HCT116 (cell line): ENCODE results near the gene ADIRF. TPM values are rescaled to one million over a fixed set of nuclear protein-coding genes. Genes with fewer than 3 reads are reported as not detected.
"Not testable (repeated sequence)": the region's sequence is repeated elsewhere in the genome, so short reads cannot be mapped to it uniquely, and the experiment has no call there.

Experiments
- ATAC-seq: fragments of 200-7000 bp; cut with Tn5 transposase; 2 replicates; pipeline ENCODE4 v1.9.1; 2020; ENCODE audit warnings: mild to moderate bottlenecking, moderate library complexity
- BruUV-seq: library from RNA; stranded (reverse); fragments of 400-500 nt; replicated peaks from 2 replicates; lab custom pipeline; 2021; lab: Mats Ljungman, UMichigan
- CTCF ChIA-PET: fragments of 300-600 bp; sonication (Branson Sonifier 250); formaldehyde crosslinking; loops from one replicate; lab custom pipeline; 2021; ENCODE audit warnings: antibody characterized with exemption; lab: Charles Lee
- POLR2A ChIA-PET: fragments of 300-600, 350-600 bp; sonication (Branson Sonifier 250); formaldehyde crosslinking; loops from one replicate; lab custom pipeline; 2021; ENCODE audit warnings: antibody characterized with exemption; lab: Charles Lee
- RAD21 ChIA-PET, 2 experiments: fragments of 300-600 bp; sonication (Branson Sonifier 250); formaldehyde crosslinking; loops; one replicate each; lab custom pipeline; 2023; ENCODE audit warnings: low total read pairs in 2 of 2; ENCODE audit not compliant: uncharacterized antibody in 2 of 2, unreplicated experiment in 2 of 2, low non-redundant PET in 1 of 2; lab: Charles Lee
- DNase-seq: peaks from one replicate; pipeline ENCODE4 v3.0.0-alpha.2; 2010; ENCODE audit warnings: low read depth, low spot score
- H2AFZ ChIP-seq: fragments of 200-600 bp; shearing (Covaris generic), sonication (generic); 2 replicates; pipeline ENCODE4 v1.6.1; 2017; ENCODE audit warnings: low read depth, mixed run types, mixed read lengths, antibody characterized with exemption, low read length; ENCODE audit not compliant: poor library complexity, severe bottlenecking
- H3K27ac ChIP-seq: 2 replicates; pipeline ENCODE4 v1.5.1; 2012; ENCODE audit warnings: low read depth, low read length
- H3K27me3 ChIP-seq: fragments of 200-600 bp; sonication (generic); 2 replicates; pipeline ENCODE4 v1.6.1; 2016; ENCODE audit warnings: mixed run types, low read length, mixed read lengths; ENCODE audit not compliant: insufficient read depth
- H3K36me3 ChIP-seq, 2 experiments: fragments of 200-500 bp in 1 of 2; fragments of 200-600 bp in 1 of 2; sonication (Bioruptor generic) in 1 of 2; sonication (generic) in 1 of 2; 2 replicates each; pipeline versions ENCODE4 v1.5.1 to v1.6.1; 2014 to 2016; ENCODE audit warnings: low read length in 2 of 2, inconsistent platforms in 1 of 2, mixed read lengths in 1 of 2, mixed run types in 1 of 2; ENCODE audit not compliant: insufficient read depth in 2 of 2, control insufficient read depth in 1 of 2
- H3K4me1 ChIP-seq, 2 experiments: fragments of 200-600 bp in 1 of 2; sonication (generic) in 1 of 2; 2 replicates each; pipeline versions ENCODE4 v1.5.1 to v1.6.1; 2012 to 2017; ENCODE audit warnings: low read length in 2 of 2, inconsistent platforms in 1 of 2, mild to moderate bottlenecking in 1 of 2, mixed read lengths in 1 of 2, mixed run types in 1 of 2, moderate library complexity in 1 of 2; ENCODE audit not compliant: insufficient read depth in 2 of 2, control insufficient read depth in 1 of 2
- H3K4me2 ChIP-seq: fragments of 200-600 bp; sonication (generic); 2 replicates; pipeline ENCODE4 v1.6.1; 2017; ENCODE audit warnings: mixed run types, low read length, mixed read lengths
- H3K4me3 ChIP-seq, 2 experiments: fragments of 200-600 bp in 1 of 2; sonication (generic) in 1 of 2; replicated peaks in 1 of 2; 2 replicates each; pipeline ENCODE4 v1.5.1; 2011 to 2016; ENCODE audit warnings: low read length in 2 of 2, control low read depth in 1 of 2, low read depth in 1 of 2, mild to moderate bottlenecking in 1 of 2, mixed read lengths in 1 of 2, mixed run types in 1 of 2
- H3K79me2 ChIP-seq: fragments of 200-600 bp; sonication (generic); 2 replicates; pipeline ENCODE4 v1.6.1; 2017; ENCODE audit warnings: mild to moderate bottlenecking, mixed run types, low read length, moderate library complexity, mixed read lengths; ENCODE audit not compliant: insufficient read depth
- H3K9ac ChIP-seq: fragments of 200-600 bp; sonication (generic); 2 replicates; pipeline ENCODE4 v1.6.1; 2016; ENCODE audit warnings: low read length, mixed read lengths
- H3K9me2 ChIP-seq: fragments of 200-600 bp; sonication (generic), shearing (Covaris generic); 2 replicates; pipeline ENCODE4 v1.6.1; 2017; ENCODE audit warnings: mixed run types, mild to moderate bottlenecking, moderate library complexity; ENCODE audit not compliant: insufficient read depth
- H3K9me3 ChIP-seq, 2 experiments: fragments of 200-500 bp in 1 of 2; fragments of 200-600 bp in 1 of 2; sonication (Bioruptor generic) in 1 of 2; sonication (generic) in 1 of 2; 2 replicates each; pipeline ENCODE4 v1.6.1; 2014 to 2017; ENCODE audit warnings: low read length in 2 of 2, mixed read lengths in 2 of 2, inconsistent platforms in 1 of 2, low read depth in 1 of 2, mild to moderate bottlenecking in 1 of 2, mixed run types in 1 of 2, moderate library complexity in 1 of 2; ENCODE audit not compliant: control insufficient read depth in 1 of 2, insufficient read depth in 1 of 2
- H4K20me1 ChIP-seq: fragments of 200-600 bp; sonication (generic), shearing (Covaris generic); 2 replicates; pipeline ENCODE4 v1.6.1; 2017; ENCODE audit warnings: mixed run types, mild to moderate bottlenecking, moderate library complexity; ENCODE audit not compliant: insufficient read depth
- EZH2phosphoT487 ChIP-seq: fragments of 200-600 bp; IDR thresholded peaks from 2 replicates; pipeline ENCODE4 v1.6.1; 2018; ENCODE audit warnings: antibody characterized with exemption, borderline replicate concordance
- SRF ChIP-seq: IDR thresholded peaks from 2 replicates; pipeline ENCODE4 v1.6.1; 2012; ENCODE audit warnings: low read depth
- intact Hi-C: fragments of 100-400 bp; cut with micrococcal nuclease; formaldehyde crosslinking; loops from 2 replicates; pipeline ENCODE4 v1.10.0; 2022
- total RNA-seq: library from RNA; stranded (reverse); gene quantifications from one replicate; pipeline ENCODE4 v1.2.1, GENCODE V29; 2021; ENCODE audit not compliant: unreplicated experiment

ADIRF gene
- total RNA-seq, 1 experiment from 2014 or later = 448 TPM

DNA sequence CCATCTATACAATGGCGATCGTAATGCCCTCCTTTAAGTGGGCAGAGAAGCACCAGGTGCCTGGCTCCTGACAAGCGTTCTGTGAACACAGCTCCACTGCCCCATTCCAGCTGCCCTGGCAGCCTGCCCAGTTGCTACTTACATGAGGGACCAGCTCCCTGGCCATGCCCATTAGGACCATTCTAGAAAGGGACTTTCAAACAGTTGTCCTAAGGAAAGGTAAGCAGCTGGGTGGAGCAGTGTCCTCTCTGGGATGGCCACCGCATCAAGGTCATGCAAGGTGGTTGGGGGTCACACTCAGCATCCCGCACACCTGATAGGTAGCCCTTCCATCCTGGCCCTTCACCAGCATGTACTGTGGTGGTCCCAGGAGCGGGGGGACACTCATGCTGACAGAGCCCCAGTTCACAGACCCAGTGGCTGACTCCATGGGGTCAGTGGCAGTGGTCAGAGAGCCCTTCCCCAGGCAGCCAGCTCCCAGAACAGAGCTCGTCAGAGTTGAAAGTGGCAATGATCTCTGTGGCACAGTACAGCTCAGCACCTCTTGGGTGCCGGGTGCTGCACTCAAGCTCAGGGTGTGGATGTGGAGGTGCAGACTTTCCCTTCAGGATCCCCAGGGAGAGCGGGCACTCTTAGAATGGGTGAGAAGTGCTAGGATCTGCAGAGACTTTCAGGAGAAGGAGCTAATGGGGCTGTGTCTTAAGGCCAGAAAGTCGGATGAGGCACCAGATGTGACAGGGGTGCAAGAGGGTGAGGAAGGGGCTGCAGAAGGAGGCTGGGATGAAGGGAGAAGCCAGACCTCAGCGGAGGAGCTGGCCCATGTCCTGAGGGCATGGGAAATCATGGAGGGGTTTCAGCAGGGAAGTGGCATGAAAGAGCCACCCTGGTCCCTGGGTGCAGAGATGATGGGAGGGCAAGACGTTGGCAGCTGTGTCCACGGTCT is 21.8 kb upstream of the ADIRF start:
- H3K9me3 ChIP-seq = no peaks in the 10 kb centered on the region
- H4K20me1 ChIP-seq = no peaks in the 10 kb centered on the region
- H3K27me3 ChIP-seq = no peaks in the 10 kb centered on the region
- no TSS peak for BruUV-seq
- no peak overlapping the region for H3K27ac ChIP-seq
- no peak overlapping the region for H3K4me2 ChIP-seq
- H3K4me3 ChIP-seq = no peak overlapping the region
- DNase-seq = no peak
- no peaks in the 10 kb centered on the region for H3K36me3 ChIP-seq
- TF ChIP-seq EZH2phosphoT487 = no peak
- TF ChIP-seq SRF = no peak
- ChIA-PET POLR2A (interaction anchor here (0.8 kb wide), 1 partner anchor 22 kb away, joined by 3 read pairs; the partner anchor contains the start of gene ADIRF), RAD21 (interaction anchor here (0.9 to 1.5 kb wide), 2 partner anchors 13 to 20 kb away, joined by 4 to 5 read pairs; no protein-coding TSS in a partner anchor), CTCF (interaction anchor here (1.1 to 2.3 kb wide), 3 partner anchors 12 to 20 kb away, joined by 4 to 10 read pairs (median 8); partner anchors contain the start of gene SNCG)
- H3K79me2 ChIP-seq = no peaks in the 10 kb centered on the region
- intact Hi-C loops = no loop called here
- no peak overlapping the region for H3K9ac ChIP-seq
- ATAC-seq = no peak
- no peaks in the 10 kb centered on the region for H3K9me2 ChIP-seq
- no peak overlapping the region for H2AFZ ChIP-seq
- H3K4me1 ChIP-seq = peaks cover 0 to 17% of the 10 kb centered on the region in 2 experiments; a peak in 2 of 4 replicates

DNA sequence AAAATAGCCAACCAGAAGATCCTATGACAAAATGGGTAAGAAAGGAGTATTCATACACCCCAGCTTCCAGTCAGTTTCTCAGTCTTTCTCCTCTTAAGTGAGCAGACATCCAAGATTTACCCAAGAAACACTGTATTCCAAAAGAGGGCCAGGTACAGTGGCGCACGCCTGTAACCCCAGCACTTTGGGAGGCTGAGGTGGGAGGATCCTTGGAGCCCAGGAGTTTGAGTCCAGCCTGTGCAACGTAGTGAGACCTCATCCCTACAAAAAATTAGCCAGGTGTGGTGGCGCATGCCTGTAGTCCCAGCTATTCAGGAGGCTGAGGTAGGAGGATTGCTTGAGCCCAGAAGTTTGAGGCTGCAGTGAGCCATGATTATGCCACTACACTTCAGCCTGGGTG is 20.5 kb upstream of the ADIRF start:
- H3K27ac ChIP-seq, H3K36me3 ChIP-seq, H4K20me1 ChIP-seq, DNase-seq, BruUV-seq, ATAC-seq, H2AFZ ChIP-seq, intact Hi-C loops, H3K9me2 ChIP-seq, H3K4me3 ChIP-seq, H3K9me3 ChIP-seq, CTCF ChIA-PET, H3K4me2 ChIP-seq, H3K79me2 ChIP-seq, POLR2A ChIA-PET, RAD21 ChIA-PET, H3K9ac ChIP-seq, H3K27me3 ChIP-seq: not testable (repeated sequence)
- peaks cover 0 to 17% of the 10 kb centered on the region in 2 experiments; a peak in 2 of 4 replicates for H3K4me1 ChIP-seq
